Testis (tissue), 3 donors: ENCODE data around the gene GAL3ST3. TPM values are rescaled to one million over a fixed set of nuclear protein-coding genes. Genes with fewer than 3 reads are reported as not detected.
A peak's percentile ranks its signal among the peaks of the same experiment; 100 is the strongest.
"Not testable (repeated sequence)": the region's sequence is repeated elsewhere in the genome, so short reads cannot be mapped to it uniquely, and the experiment has no call there.

ENCODE experiments used
- DNase-seq: peaks from one replicate; pipeline ENCODE4 v3.0.0-alpha.2; 2019
- H3K27ac ChIP-seq, 2 donors: fragments of 200-600 bp; sonication (generic); one replicate each; pipeline ENCODE4 v1.5.1; 2019
- H3K27me3 ChIP-seq: fragments of 200-600 bp; sonication (generic); one replicate; pipeline ENCODE4 v1.5.1; 2019
- H3K36me3 ChIP-seq: fragments of 200-600 bp; sonication (generic); one replicate; pipeline ENCODE4 v1.5.1; 2017; ENCODE audit warnings: low read depth; ENCODE audit errors: missing control alignments
- H3K4me1 ChIP-seq: fragments of 200-600 bp; sonication (generic); one replicate; pipeline ENCODE4 v1.5.1; 2019
- H3K4me3 ChIP-seq, 2 donors: fragments of 200-600 bp; sonication (generic); one replicate each; pipeline ENCODE4 v1.5.1; 2017 to 2019
- H3K9me3 ChIP-seq: fragments of 200-600 bp; sonication (generic); one replicate; pipeline ENCODE4 v1.5.1; 2017
- CTCF ChIP-seq, 3 experiments: fragments of 450-650 bp in 2 of 3; fragments of 200-600 bp in 1 of 3; sonication (generic) in 1 of 3; IDR thresholded peaks; one replicate each; pipeline ENCODE4 v1.5.1; 2016 to 2019; ENCODE audit warnings: antibody characterized with exemption in 3 of 3, mild to moderate bottlenecking in 2 of 3, moderate library complexity in 1 of 3
- POLR2A ChIP-seq: fragments of 450-650 bp; IDR thresholded peaks from one replicate; pipeline ENCODE4 v1.6.1; 2017; ENCODE audit warnings: antibody characterized with exemption, mild to moderate bottlenecking, moderate library complexity
- WGBS, 2 donors: methylation state at CpG; one replicate each; pipeline ENCODE4 v1.1.5; 2018; 5-methylcytosine and 5-hydroxymethylcytosine counted together
- intact Hi-C: fragments of 100-400 bp; cut with DNase I; formaldehyde crosslinking; loops from one replicate; pipeline ENCODE4 v1.15.1; 2023; ENCODE audit warnings: low total_unique reads
- polyA plus RNA-seq: library from polyadenylated mRNA; stranded (reverse); fragments of 350-450 nt; fragmentation: Illumina TruSeq; extraction: RNeasy Lipid Tissue Mini Kit (QIAGEN cat#74804); gene quantifications from one replicate; pipeline ENCODE4 v1.2.3, GENCODE V29; 2014; ENCODE audit warnings: low read depth, low replicate concordance; ENCODE audit not compliant: insufficient read depth
- total RNA-seq, 2 donors: library from RNA; depleted of rRNA; stranded (reverse); fragments of >200 nt; gene quantifications; one replicate each; pipeline ENCODE4 v1.2.3, GENCODE V29; 2016

The GAL3ST3 gene
- total and polyA plus RNA-seq, 3 donors from 2014 or later: 0.84 to 4.0 (median 2.0) TPM

GRCh38 chr11:66035653-66036333 lies 13.2 kb downstream of the GAL3ST3 start:
- Histone ChIP-seq H3K27ac (no peak overlapping the region), H3K9me3 (no peaks in the 10 kb centered on the region), H3K4me1 (no peaks in the 10 kb centered on the region), H3K27me3 (no peaks in the 10 kb centered on the region), H3K36me3 (no peaks in the 10 kb centered on the region), H3K4me3 (no peak overlapping the region)
- intact Hi-C loops: no loop called here
- TF ChIP-seq CTCF (IDR thresholded peaks at IDR 0.05) (no peak), POLR2A (no peak)
- no peak for DNase-seq
- 65 to 67% methylated on average over 9 of the region's 9 CpGs for WGBS, 2 donors

GRCh38 chr11:66032957-66033735 lies 15.8 kb downstream of the GAL3ST3 start:
- 85 to 86% methylated on average over 8 of the region's 8 CpGs for WGBS, 2 donors
- TF ChIP-seq POLR2A (no peak), CTCF (IDR thresholded peaks at IDR 0.05) (no peak)
- Histone ChIP-seq H3K4me3 (no peak overlapping the region), H3K9me3 (no peaks in the 10 kb centered on the region), H3K27ac (no peak overlapping the region), H3K4me1 (no peaks in the 10 kb centered on the region), H3K36me3 (no peaks in the 10 kb centered on the region), H3K27me3 (no peaks in the 10 kb centered on the region)
- intact Hi-C loops: no loop called here
- DNase-seq: no peak

- no peak for TF ChIP-seq POLR2A
- TF ChIP-seq CTCF (IDR thresholded peaks at IDR 0.05): no peak
- intact Hi-C loops: no loop called here
- 88 to 91% methylated on average over 18 of the region's 18 CpGs for WGBS, 2 donors
Observed at GRCh38 chr11:66026017-66026529, 22.9 kb downstream of the GAL3ST3 start, which contains the start of gene CATSPER1. Gene CATSPER1, minus strand, starts transcription at chr11:66026479. Its CDS starts 100 bp downstream, at chr11:66026379.

GRCh38 chr11:66023186-66023440 lies 25.8 kb downstream of the GAL3ST3 start:
- DNase-seq, H3K27ac ChIP-seq, intact Hi-C loops: not testable (repeated sequence)

More at GRCh38 chr11:66026017-66026529, 22.9 kb downstream of the GAL3ST3 start, which contains the start of gene CATSPER1:
- Histone ChIP-seq H3K4me3 (no peak within 1 kb of the TSS), H3K4me1 (peaks cover 6% of the 10 kb centered on the region), H3K36me3 (no peaks in the 10 kb centered on the region), H3K27me3 (no peaks in the 10 kb centered on the region), H3K9me3 (no peaks in the 10 kb centered on the region), H3K27ac (no peak within 1 kb of the TSS)
- DNase-seq: no peak

GRCh38 chr11:66022401-66023185 lies 26.4 kb downstream of the GAL3ST3 start:
- H3K27ac ChIP-seq: no peak overlapping the region
- H3K36me3 ChIP-seq: no peaks in the 10 kb centered on the region
- no peaks in the 10 kb centered on the region for H3K9me3 ChIP-seq
- H3K27me3 ChIP-seq: no peaks in the 10 kb centered on the region
- no peak for TF ChIP-seq POLR2A
- peak; percentile 74 to 95 (median 91) for TF ChIP-seq CTCF (IDR thresholded peaks at IDR 0.05)
- 14 to 17% methylated on average over 28 to 46 of the region's 46 CpGs for WGBS, 2 donors
- intact Hi-C loops: no loop called here
- DNase-seq: peak; percentile 84
- H3K4me1 ChIP-seq: peaks cover 6% of the 10 kb centered on the region
- peak overlapping the region; percentile 27 for H3K4me3 ChIP-seq

More at GRCh38 chr11:66023186-66023440, 25.8 kb downstream of the GAL3ST3 start:
- H3K36me3 ChIP-seq, H3K4me1 ChIP-seq, H3K4me3 ChIP-seq, H3K27me3 ChIP-seq, H3K9me3 ChIP-seq: not testable (repeated sequence)
- 75 to 77% methylated on average over 5 of the region's 5 CpGs for WGBS, 2 donors
